Activated T-helper 2 cell treated with anti-CD3 and anti-CD28 coated beads, Interferon-gamma antibody, Interleukin-2, Interleukin-4, amounts not matched to agents 10 μg/mL and 5 μg/mL and 100 μg/mL, durations not matched to agents 14 hours and 24 hours and 36 hours (primary cell): ENCODE measurements around the gene ACOXL. TPM values are rescaled to one million over a fixed set of nuclear protein-coding genes. Genes with fewer than 3 reads are reported as not detected.
A peak's percentile ranks its signal among the peaks of the same experiment; 100 is the strongest.

Experiments used
- DNase-seq: peaks from one replicate; pipeline ENCODE4 v3.0.0; 2021; ENCODE audit warnings: low spot score
- H3K27ac Mint-ChIP-seq: one replicate; pipeline ENCODE4 v1.8.0; 2021; ENCODE audit warnings: mixed read lengths
- H3K27me3 Mint-ChIP-seq: one replicate; pipeline ENCODE4 v1.8.0; 2021; ENCODE audit warnings: low read depth, mixed read lengths
- H3K36me3 Mint-ChIP-seq: one replicate; pipeline ENCODE4 v1.8.0; 2021; ENCODE audit warnings: low read depth, mixed read lengths
- H3K4me1 Mint-ChIP-seq: one replicate; pipeline ENCODE4 v1.8.0; 2021; ENCODE audit warnings: low read depth, mixed read lengths
- H3K4me3 Mint-ChIP-seq: one replicate; pipeline ENCODE4 v1.8.0; 2021; ENCODE audit warnings: low read depth, mild to moderate bottlenecking, moderate library complexity, mixed read lengths
- H3K9me3 Mint-ChIP-seq: one replicate; pipeline ENCODE4 v1.8.0; 2021; ENCODE audit warnings: mixed read lengths
- intact Hi-C: fragments of 100-400 bp; cut with micrococcal nuclease; formaldehyde crosslinking; loops from one replicate; pipeline ENCODE4 v1.15.1; 2023
- total RNA-seq: library from RNA; stranded (reverse); gene quantifications from 2 replicates; pipeline ENCODE4 v1.2.3, GENCODE V29; 2022

ACOXL gene
- total RNA-seq, 1 donor from 2014 or later, result 1.6 TPM

- intact Hi-C loops, result no loop called here
- peaks cover 96% of the 10 kb centered on the region for H3K36me3 Mint-ChIP-seq
- no peak overlapping the region for H3K27ac Mint-ChIP-seq
- no peaks in the 10 kb centered on the region for H3K27me3 Mint-ChIP-seq
- H3K4me3 Mint-ChIP-seq, result no peak overlapping the region
- no peak for DNase-seq
- H3K9me3 Mint-ChIP-seq, result no peaks in the 10 kb centered on the region
- peaks cover 35% of the 10 kb centered on the region for H3K4me1 Mint-ChIP-seq
Measured at GRCh38 chr2:111140815-111141214, 408.4 kb downstream of the ACOXL start.

DNA sequence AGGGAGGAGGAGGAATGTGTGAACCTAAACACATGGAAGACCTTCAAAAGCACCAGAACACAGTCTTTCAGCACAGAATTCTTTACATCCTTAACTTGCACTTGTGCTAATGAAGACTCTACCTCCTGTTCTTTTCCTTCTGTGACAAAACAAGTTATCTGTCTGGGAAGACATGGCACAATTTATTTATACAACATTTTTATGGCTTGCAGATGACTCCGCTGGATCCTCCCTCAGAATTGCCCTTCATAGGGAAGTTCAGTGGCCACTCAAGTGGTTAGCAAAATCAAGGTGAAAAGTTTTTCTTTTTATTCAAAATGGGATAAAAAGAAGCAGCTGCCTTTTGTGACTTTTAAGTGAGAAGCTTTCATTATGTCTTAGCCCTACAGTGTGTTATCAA lies 409.7 kb downstream of the ACOXL start:
- no peaks in the 10 kb centered on the region for H3K9me3 Mint-ChIP-seq
- H3K4me1 Mint-ChIP-seq, result peaks cover 36% of the 10 kb centered on the region
- H3K4me3 Mint-ChIP-seq, result no peak overlapping the region
- peaks cover 2% of the 10 kb centered on the region for H3K27me3 Mint-ChIP-seq
- intact Hi-C loops, result no loop called here
- no peak overlapping the region for H3K27ac Mint-ChIP-seq
- no peak for DNase-seq
- H3K36me3 Mint-ChIP-seq, result peaks cover 93% of the 10 kb centered on the region

DNA sequence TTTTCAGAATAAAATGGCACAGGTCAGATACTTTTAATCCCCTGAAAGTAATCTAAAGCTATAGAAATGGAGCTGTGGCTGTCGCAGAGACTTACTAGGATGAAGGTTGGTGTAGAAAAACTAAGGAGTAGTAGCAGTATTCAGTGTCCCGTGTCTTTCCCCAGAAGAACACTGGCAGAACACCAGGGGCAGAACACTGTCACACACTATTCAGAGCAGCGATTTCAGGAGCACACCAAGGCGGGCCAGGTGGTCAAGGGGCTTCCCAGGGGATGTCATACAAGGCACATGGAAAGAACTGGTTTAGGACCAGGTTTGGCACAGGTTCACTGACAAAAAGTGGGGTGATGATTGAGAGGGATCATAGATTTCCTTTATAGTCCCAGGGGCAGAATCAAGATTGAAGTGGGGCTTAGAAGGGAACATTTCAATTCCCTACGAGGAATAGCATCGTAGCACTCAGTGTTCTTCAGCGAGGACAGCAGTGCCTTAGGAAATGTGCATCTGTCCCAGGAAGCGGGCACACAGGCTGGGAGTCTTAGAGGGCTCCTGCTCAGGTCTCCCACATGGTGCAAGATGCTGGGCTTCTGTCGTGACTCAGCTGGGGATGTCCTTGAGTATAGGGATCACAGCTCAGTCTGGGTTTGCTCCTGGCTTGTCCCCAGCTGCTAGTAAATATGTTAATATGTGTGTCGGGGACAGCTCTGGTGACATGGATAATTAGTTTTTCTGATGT lies 410.9 kb downstream of the ACOXL start:
- intact Hi-C loops, result no loop called here
- H3K4me1 Mint-ChIP-seq, result peaks cover 36% of the 10 kb centered on the region
- H3K36me3 Mint-ChIP-seq, result peaks cover 94% of the 10 kb centered on the region
- H3K27me3 Mint-ChIP-seq, result peaks cover 2% of the 10 kb centered on the region
- H3K4me3 Mint-ChIP-seq, result no peak overlapping the region
- peak overlapping the region; percentile 28 for H3K27ac Mint-ChIP-seq
- no peak for DNase-seq
- no peaks in the 10 kb centered on the region for H3K9me3 Mint-ChIP-seq

GRCh38 chr2:111143843-111144198 lies 411.4 kb downstream of the ACOXL start:
- H3K9me3 Mint-ChIP-seq, result no peaks in the 10 kb centered on the region

GRCh38 chr2:111145103-111145760 lies 412.9 kb downstream of the ACOXL start:
- H3K36me3 Mint-ChIP-seq, result peaks cover 93% of the 10 kb centered on the region
- intact Hi-C loops, result no loop called here
- H3K9me3 Mint-ChIP-seq, result no peaks in the 10 kb centered on the region
- no peak overlapping the region for H3K27ac Mint-ChIP-seq
- peaks cover 2% of the 10 kb centered on the region for H3K27me3 Mint-ChIP-seq
- no peak for DNase-seq
- H3K4me1 Mint-ChIP-seq, result peaks cover 54% of the 10 kb centered on the region
- H3K4me3 Mint-ChIP-seq, result no peak overlapping the region

More at GRCh38 chr2:111143843-111144198, 411.4 kb downstream of the ACOXL start:
- Mint-ChIP-seq H3K4me3 (no peak overlapping the region), H3K36me3 (peaks cover 94% of the 10 kb centered on the region), H3K4me1 (peaks cover 41% of the 10 kb centered on the region), H3K27me3 (peaks cover 2% of the 10 kb centered on the region), H3K27ac (no peak overlapping the region)
- DNase-seq, result no peak
- intact Hi-C loops, result no loop called here

DNA sequence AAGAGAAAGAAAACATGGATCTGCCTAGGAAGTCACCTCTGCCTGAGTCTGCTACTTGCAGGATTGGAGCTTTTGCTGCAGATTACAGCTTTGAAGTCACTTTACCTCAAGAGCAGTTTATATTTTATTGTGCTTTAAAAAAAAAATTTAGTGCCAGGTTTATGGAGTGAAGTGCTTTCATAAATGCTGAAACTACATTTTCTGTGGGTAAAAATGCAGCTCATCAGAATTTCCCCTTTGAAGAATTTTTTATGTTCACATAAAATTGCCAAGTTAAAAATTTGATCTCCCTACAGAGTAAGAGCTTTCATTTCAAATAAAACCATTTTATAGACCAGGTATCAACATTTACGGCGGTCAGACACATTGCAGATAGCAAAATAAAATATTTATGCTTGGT lies 413.6 kb downstream of the ACOXL start:
- no peak for DNase-seq
- peaks cover 93% of the 10 kb centered on the region for H3K36me3 Mint-ChIP-seq
- H3K9me3 Mint-ChIP-seq, result no peaks in the 10 kb centered on the region
- no peak overlapping the region for H3K27ac Mint-ChIP-seq
- H3K4me3 Mint-ChIP-seq, result no peak overlapping the region
- intact Hi-C loops, result no loop called here
- H3K4me1 Mint-ChIP-seq, result peaks cover 50% of the 10 kb centered on the region
- H3K27me3 Mint-ChIP-seq, result peaks cover 2% of the 10 kb centered on the region

GRCh38 chr2:111148225-111148873 lies 416.0 kb downstream of the ACOXL start:
- Mint-ChIP-seq H3K4me1 (peaks cover 35% of the 10 kb centered on the region), H3K9me3 (no peaks in the 10 kb centered on the region), H3K4me3 (no peak overlapping the region), H3K27ac (no peak overlapping the region), H3K27me3 (peaks cover 2% of the 10 kb centered on the region), H3K36me3 (peaks cover 95% of the 10 kb centered on the region)
- no peak for DNase-seq
- intact Hi-C loops, result no loop called here

GRCh38 chr2:111148925-111149324 lies 416.6 kb downstream of the ACOXL start:
- H3K4me3 Mint-ChIP-seq, result no peak overlapping the region
- H3K27me3 Mint-ChIP-seq, result peaks cover 2% of the 10 kb centered on the region
- peaks cover 35% of the 10 kb centered on the region for H3K4me1 Mint-ChIP-seq
- H3K9me3 Mint-ChIP-seq, result no peaks in the 10 kb centered on the region
- intact Hi-C loops, result no loop called here
- no peak overlapping the region for H3K27ac Mint-ChIP-seq
- peaks cover 95% of the 10 kb centered on the region for H3K36me3 Mint-ChIP-seq
- DNase-seq, result no peak

DNA sequence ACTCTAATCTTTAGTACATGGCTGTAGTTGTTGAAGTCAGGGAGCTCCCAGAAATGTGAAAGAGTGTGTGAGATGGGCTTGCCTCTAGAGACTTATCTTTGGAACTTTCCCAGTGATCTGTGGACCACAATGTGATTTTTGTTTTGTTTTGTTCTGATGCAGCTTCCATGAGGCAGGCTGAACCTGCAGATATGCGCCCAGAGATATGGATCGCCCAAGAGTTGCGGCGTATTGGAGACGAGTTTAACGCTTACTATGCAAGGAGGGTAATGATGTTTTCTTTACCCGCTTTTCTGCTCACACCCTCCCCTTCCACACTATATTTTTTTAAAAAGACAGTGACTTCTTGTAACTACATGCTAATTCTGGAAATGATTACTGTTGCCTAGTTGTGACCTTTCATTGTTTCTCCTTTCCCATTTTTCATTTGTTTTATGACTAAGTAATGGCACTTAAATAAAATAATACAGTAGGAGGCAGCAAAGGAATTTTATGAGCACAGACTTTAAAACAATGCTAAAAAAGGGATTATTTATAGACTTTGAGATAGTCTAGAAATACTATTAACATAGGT lies 417.6 kb downstream of the ACOXL start:
- H3K4me1 Mint-ChIP-seq, result peaks cover 32% of the 10 kb centered on the region
- H3K4me3 Mint-ChIP-seq, result no peak overlapping the region
- peaks cover 95% of the 10 kb centered on the region for H3K36me3 Mint-ChIP-seq
- no peaks in the 10 kb centered on the region for H3K9me3 Mint-ChIP-seq
- no peak overlapping the region for H3K27ac Mint-ChIP-seq
- DNase-seq, result no peak
- intact Hi-C loops, result no loop called here
- H3K27me3 Mint-ChIP-seq, result peaks cover 2% of the 10 kb centered on the region

- intact Hi-C loops, result no loop called here
- Mint-ChIP-seq H3K4me3 (no peak overlapping the region), H3K27ac (peak overlapping the region; percentile 30), H3K27me3 (no peaks in the 10 kb centered on the region), H3K9me3 (no peaks in the 10 kb centered on the region), H3K36me3 (peaks cover 96% of the 10 kb centered on the region), H3K4me1 (peaks cover 26% of the 10 kb centered on the region)
- no peak for DNase-seq
Measured at GRCh38 chr2:111154758-111155157, 422.4 kb downstream of the ACOXL start.

GRCh38 chr2:111155610-111156009 lies 423.2 kb downstream of the ACOXL start:
- no peak for DNase-seq
- Mint-ChIP-seq H3K27me3 (no peaks in the 10 kb centered on the region), H3K4me3 (no peak overlapping the region), H3K9me3 (no peaks in the 10 kb centered on the region), H3K4me1 (peaks cover 29% of the 10 kb centered on the region), H3K27ac (no peak overlapping the region), H3K36me3 (peaks cover 96% of the 10 kb centered on the region)
- intact Hi-C loops, result no loop called here

DNA sequence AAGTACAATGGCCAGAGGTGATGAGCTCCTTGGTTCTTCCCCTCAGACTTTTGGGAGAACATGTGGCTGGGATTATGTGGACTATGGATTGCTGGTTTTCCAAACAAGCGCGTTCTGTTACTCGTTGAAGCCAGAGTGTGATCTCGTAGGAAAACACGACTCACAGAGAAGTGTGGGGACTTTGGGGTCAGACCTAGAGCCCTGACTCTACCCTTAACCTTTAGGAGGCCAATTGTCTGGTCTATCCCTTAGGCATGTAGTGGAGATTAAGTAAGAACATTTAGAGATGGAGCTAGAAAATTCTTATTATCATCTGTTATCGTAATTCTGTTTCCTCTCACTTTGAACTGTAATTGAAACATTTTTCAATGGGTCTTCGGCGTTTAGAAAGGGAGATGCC lies 424.2 kb downstream of the ACOXL start:
- H3K4me3 Mint-ChIP-seq, result no peak overlapping the region

More for the DNA sequence above, 424.2 kb downstream of the ACOXL start:
- intact Hi-C loops, result no loop called here
- H3K4me1 Mint-ChIP-seq, result peaks cover 35% of the 10 kb centered on the region
- peak overlapping the region; percentile 26 for H3K27ac Mint-ChIP-seq
- no peak for DNase-seq
- H3K27me3 Mint-ChIP-seq, result no peaks in the 10 kb centered on the region
- peaks cover 96% of the 10 kb centered on the region for H3K36me3 Mint-ChIP-seq
- H3K9me3 Mint-ChIP-seq, result no peaks in the 10 kb centered on the region
